ENCODE data around the gene ZMIZ1.

The ZMIZ1 gene

GRCh38 chr10:79066411-79067240, 2.1 kb upstream of the ZMIZ1 start:
- no peak for DNase-seq

- peak; percentile 87 for DNase-seq
Observed at GRCh38 chr10:79067241-79068202, 1.2 kb upstream of the ZMIZ1 start.

DNA sequence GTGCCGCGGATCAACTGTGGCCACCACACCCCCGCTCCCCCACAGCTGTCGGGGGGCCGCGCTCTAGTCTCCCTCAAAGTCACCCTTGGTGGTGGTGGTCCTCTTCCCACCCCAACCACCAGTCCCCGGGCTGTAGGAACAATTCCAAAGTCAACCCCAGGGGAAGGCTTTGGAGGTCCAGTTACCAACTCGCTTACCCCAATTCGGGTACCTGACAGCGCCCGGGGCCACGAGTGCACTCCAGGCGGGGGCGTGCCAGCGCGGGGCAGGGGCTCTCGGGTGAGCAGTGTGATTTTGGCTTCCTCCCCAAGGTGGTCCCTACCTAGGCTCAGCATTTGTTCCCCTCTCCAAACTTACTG, 584 bp upstream of the ZMIZ1 start:
- peak; percentile 42 for DNase-seq

GRCh38 chr10:79069325-79070080, 737 bp downstream of the ZMIZ1 start:
- peak; percentile 58 for DNase-seq

DNA sequence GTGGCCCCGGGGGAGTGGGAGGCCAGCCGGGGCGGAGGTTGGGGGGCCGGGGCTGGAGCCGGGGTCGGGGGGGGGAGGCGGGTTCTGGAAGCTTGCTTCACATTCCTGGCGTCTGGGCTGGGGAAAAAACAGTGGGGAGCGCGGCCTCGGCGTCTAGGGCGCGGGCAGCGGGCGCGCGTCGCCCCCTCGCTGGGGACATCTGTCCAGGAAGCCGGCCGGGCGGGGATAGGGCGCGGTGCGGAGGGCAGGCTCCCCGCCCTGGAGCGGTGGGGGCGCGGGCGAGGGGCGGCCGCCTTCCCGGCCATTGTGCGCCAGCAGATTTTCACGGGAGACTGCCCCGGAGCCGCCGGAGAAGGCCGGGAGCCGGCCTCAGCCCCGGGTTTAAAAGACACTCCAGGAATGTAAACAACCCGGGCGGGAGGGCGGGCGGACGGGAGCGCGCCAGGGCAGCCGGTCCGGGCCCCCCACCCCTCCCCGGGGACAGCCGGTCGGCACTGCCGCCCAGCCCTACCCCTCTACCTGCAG, 1.4 kb downstream of the ZMIZ1 start:
- no peak for DNase-seq

DNA sequence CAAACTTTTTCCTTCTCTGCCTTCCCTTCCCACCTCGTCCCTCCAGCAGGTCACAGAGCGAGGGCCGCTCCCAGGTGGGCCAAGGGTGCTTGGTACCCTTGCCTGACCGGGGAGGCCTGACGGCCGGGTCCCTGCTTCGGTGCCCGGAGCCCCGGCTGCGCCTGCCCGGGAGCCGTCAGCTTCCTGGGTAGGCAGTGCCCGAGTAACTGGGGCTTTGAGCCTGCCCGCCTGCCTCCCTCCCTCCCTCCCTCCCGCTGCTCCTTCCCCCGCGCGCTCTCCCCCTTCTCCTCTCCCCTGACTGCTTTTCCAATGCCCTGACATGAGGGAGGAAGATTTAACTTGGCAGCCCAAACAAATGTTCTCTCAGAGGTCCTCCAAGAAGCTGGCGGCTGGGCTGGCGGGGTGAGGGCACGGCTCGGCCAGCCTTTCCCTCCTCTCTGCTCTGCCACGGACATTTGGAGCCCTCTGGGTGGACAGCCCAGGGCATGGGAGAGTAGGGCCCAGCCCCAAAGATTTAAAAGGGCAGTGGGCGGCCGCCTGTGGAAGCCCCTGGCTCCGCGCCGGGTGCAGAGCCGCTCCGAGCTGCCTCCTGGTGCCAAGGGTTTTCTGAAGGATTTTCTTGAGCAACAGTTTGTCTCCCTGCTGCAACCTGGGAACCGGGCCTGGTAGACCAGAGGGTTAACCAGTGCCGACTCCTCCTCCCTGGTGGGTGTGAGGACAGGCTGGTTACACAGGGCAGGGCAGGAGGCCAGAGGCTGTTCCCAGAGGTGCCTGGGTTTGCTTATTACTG, 2.0 kb downstream of the ZMIZ1 start:
- DNase-seq: peak; percentile 49

DNA sequence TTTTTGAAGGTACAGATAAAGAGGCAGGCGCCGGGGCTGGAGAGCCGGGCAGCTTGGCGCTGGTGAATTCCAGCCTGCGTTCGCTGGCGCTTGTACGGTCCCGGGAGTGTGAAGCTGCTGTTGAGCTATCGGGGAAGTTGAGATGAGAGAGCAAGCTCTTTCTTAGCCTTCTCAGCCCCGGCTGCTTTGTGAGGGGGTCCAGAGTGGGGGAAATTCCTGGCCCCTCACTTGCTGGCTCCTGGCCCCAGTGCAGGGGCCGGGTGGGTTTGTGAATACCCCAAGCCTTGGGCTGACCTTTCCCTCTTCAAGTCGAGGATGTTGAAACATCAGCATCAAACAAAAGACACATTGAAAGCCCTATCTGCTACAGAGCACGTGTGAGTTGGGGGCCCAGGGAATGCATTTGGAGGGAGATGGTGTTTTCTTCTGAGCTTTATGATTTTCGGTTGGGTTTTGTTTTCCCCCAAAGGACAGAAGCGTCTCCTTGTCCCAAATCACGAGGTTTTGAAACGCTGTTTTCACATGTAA, 2.7 kb downstream of the ZMIZ1 start:
- no peak for DNase-seq

DNA sequence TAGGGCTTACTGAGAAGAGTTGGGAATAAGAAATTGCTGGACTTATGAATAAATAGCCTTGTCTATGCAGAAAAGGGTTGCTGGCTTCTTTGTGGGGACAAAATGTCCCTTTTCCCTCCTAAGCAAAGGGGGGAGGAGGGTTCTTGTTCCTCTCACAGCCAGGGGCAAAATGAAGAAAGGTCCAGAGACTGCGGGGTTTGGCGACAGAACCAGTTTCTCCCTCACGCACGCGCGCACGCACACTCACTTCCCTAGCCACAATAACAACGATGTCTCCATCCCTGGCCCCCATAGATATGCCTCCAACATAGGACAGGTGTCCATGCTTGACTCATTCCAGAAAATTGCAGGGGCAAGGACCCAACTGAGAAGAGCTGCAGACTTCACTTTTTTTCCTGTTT, 3.3 kb downstream of the ZMIZ1 start:
- DNase-seq: no peak

DNA sequence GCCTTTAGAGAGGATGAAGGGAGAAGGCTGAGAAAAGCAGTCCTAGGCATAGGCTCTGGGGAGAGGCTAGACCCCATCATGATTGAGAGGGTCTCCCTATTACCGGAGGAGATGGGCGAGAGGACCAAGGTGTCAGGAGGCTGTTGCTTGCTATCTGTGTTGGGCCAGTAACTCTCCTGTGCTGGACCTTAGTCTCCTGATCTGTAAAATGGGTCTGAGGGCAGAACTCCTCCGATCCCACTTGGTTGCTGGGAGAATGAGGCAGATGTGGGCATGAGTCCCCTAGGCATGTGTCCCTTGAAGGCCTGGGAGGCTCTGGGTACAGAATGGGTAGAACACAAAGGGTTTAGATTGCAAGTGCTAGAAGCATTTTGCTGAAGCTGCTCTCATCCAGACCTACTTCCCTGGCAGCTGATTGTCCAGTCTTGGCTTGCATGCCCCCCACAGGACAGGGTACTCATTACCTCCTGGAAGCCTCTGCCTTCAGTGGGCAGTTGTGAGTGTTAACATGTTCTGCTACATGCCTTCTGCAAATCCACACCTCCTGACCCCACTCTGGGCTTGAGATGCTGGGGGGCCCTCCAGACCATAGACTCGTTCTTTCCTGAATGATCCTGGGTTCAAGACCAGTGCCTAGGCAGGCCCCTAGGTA, 4.4 kb downstream of the ZMIZ1 start:
- no peak for DNase-seq

- no peak for DNase-seq
Observed at GRCh38 chr10:79073784-79074432, 5.1 kb downstream of the ZMIZ1 start.

GRCh38 chr10:79074732-79075131, 6.0 kb downstream of the ZMIZ1 start:
- no peak for DNase-seq

- no peak for DNase-seq
Observed at GRCh38 chr10:79075418-79075817, 6.7 kb downstream of the ZMIZ1 start.

DNA sequence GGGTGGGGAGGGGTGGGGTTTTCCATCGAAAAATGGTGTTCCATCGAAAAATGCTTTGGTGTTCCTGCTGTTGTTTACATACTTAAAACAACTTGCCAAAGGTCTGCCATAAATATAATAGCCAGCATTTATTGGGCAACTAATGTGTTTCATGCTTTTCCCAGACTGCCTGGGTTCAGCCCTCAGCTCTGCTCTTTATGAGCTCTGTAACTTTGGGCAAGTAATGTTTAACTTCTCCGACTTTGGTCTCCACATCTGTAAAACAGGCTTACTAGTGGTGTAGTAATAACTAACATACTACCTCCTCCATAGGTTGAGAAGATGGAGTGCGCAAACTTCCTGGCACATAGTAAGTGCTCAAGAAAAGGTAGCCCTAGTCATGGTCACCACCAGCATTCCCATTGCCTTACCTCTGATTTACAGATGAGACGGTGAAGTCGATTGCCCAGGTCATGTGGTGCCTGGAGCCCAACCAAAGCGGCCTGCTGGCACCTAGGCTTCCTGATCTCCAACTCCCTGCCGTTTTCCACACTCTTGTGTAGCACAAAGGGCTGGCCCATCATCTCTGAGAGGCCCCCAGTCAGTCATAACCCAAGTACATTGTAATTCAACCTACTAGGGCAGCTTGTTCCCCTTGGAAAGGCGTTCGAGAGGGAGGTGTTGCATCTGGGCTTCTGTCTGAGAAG, 8.9 kb downstream of the ZMIZ1 start:
- no peak for DNase-seq

DNA sequence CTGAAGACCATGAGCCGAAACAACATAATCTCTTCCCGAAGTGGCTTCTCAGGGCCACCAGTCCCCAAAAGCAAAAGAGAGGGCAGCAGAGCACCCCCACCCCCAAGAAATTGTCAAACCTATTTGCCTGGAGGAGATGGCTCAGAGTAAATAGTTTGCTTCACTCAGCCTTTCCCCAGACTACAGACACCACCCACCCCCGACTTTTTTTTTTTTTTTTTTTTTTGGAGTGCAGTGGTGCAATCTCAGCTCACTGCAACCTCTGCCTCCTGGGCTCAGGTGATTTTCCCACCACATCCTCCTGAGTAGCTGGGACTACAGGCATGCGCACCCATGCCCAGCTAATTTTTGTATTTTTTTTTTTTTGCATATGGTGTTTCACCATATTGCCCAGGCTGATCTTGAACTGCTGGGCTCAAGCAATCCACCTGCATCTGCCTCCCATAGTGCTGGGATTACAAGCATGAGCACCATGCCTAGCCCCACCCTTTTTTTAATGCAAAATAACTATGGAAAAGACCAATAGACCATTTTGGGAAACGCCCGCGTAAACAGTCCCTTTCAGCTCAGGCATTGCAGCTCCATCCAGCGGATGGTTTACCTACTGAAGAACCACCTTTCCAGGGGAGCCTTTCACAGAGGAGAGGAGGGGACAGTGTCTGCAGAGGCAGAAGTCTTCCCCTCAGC, 9.7 kb downstream of the ZMIZ1 start:
- DNase-seq: no peak

DNA sequence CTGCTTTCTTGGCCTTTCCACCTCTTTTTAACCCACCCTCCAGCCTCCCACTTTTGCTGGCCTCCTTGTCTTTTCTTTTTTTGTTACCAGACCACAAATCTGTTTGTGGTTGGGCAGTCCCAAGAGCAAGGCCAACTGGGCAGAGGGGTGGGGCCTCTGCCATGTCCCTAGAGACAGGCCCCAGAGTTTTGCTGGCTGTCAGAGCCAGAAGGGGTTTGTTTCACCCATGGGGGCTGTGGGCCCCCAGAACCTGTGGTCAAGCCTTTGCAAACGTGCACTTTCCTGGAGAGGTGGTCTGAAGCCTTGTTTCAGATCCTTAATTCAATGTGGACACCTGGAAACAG, 10.3 kb downstream of the ZMIZ1 start:
- DNase-seq: no peak

DNA sequence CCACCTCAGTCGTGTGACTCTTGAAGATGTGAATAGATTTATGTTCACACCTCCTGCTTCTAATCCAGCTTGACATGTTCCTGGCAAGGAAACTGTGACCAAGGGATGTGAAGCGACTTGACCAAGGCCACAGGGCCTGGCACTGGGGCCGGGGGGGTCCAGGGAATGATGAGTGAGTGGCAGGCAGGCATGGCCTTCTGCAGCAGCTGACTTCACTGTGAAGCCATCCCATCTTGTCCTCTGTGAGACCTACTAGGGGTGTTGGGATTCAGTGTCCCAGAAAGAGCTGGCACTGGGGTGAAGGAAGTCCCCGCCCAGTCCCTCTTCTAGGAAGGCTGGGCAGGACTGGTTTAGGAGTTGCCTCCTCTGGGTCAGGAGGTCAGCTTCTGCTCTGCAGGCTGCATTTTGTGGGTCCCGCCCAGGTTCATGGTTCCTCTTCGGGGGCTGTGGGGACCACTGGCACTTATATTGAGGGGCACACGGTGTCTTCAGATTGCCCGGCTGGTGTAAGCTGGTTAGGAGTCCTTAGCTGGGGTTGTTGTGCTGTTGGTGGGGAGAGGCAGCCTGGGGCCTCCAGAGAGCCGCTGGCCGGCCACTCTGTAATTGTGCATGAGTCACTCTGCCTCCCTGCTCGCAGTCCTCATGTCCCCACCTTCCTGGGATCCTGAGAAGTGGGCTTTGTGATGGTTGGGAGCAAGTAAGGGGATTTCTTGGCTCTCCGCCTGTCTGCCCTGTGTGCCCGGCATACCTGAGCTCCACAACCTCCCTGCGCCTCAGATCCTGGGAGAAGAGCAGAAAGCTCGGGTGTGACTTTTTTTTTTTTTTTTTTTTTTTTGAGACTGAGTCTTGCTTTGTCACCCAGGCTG, 11.0 kb downstream of the ZMIZ1 start:
- DNase-seq: no peak

GRCh38 chr10:79081353-79082034, 12.7 kb downstream of the ZMIZ1 start:
- no peak for DNase-seq

- no peak for DNase-seq
Observed at GRCh38 chr10:79082035-79082373, 13.2 kb downstream of the ZMIZ1 start.

Measured in activated CD4-positive, alpha-beta T cell treated with anti-CD3 and anti-CD28 coated beads for 48 hours (primary cell).